GM21367 (cell line): ENCODE results near the gene DENND5B.
A peak's percentile ranks its signal among the peaks of the same experiment; 100 is the strongest.
"Not testable (repeated sequence)": the region's sequence is repeated elsewhere in the genome, so short reads cannot be mapped to it uniquely, and the experiment has no call there.

ENCODE experiments used
- ATAC-seq: cut with Tn5 transposase; IDR thresholded peaks from one replicate; pipeline ENCODE4 v1.9.1; 2021; ENCODE audit not compliant: unreplicated experiment

The DENND5B gene

GRCh38 chr12:31590642-31591379 lies at the start of gene DENND5B:
DENND5B (minus strand) TSS chr12:31591136; CDS start chr12:31590832, 304 bp downstream.
- ATAC-seq: peak; percentile 34

- ATAC-seq: no peak
Observed at GRCh38 chr12:31634620-31635019, 43.7 kb upstream of the DENND5B start.

- ATAC-seq: no peak
Observed at GRCh38 chr12:31633464-31633863, 42.5 kb upstream of the DENND5B start.

DNA sequence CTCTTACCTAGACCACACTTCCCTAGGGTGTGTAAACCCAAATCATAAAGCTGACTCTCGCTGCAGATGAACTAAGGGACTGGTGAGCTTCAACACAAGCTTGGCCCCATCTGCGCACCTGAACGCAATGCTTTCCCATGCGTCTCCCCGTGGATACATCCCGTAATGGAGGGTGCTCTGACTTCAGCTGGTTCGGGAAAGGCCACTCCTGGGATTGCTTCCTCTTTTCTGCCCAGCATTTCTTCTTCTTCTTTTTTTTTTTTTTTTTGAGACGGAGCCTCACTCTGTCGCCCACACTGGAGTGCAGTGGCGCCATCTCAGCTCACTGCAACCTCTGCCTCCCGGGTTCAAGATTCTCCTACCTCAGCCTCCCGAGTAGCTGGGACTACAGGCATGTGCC lies 40.9 kb upstream of the DENND5B start:
- ATAC-seq: no peak

DNA sequence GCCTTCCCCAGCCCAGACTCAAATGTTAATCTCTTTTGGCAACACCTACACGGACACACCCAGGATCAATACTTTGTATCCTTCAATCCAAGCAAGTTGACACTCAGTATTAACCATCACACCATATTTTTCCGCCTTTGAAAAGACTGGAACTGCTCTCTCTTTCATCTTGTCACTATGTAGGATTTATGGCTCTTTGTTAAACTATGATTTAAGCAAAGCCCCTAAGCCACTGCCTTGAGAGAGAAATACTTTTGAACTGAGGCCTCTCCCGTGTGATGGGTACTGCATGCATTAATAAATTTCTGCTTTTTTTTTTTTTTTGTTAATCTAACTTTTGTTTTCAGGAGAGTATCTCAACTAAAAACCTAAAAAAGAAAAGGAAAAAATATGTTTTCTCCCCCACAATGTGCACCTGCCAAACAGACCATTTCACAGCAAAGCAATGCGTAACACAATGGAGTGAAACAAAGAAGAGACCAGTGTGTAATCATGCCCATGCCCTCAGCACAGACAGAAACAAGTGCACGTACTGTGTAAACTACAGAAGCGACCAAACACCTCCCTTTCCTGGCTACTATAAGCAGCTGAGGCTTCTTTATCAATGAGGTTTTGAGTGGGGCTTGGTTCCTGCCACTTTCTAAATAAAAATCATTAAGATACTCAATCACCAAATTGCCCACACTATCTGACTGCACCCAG lies 40.2 kb upstream of the DENND5B start:
- ATAC-seq: no peak

GRCh38 chr12:31629756-31630732 lies 39.1 kb upstream of the DENND5B start:
- no peak for ATAC-seq

- no peak for ATAC-seq
Observed at GRCh38 chr12:31627456-31628054, 36.6 kb upstream of the DENND5B start.

GRCh38 chr12:31626270-31626995 lies 35.5 kb upstream of the DENND5B start:
- ATAC-seq: no peak

DNA sequence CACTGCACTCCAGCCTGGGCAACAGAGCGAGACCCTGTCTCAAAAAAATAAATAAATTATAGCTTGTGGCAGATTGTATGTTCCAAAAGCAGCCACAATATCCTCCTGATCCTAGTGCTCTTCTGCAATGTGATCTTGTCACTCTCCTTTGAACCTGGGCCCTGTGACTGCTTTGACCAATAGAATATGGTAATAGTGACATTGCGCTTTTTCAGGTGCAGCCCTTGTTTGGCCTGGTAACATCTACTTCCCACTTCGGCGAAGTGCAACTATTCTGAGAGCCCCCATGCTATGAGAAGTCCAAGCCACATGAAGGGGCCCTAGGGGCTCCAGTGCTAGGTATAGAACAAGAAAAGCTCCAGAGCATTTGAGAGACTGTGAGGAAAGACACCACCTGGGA lies 31.1 kb upstream of the DENND5B start:
- ATAC-seq: no peak

DNA sequence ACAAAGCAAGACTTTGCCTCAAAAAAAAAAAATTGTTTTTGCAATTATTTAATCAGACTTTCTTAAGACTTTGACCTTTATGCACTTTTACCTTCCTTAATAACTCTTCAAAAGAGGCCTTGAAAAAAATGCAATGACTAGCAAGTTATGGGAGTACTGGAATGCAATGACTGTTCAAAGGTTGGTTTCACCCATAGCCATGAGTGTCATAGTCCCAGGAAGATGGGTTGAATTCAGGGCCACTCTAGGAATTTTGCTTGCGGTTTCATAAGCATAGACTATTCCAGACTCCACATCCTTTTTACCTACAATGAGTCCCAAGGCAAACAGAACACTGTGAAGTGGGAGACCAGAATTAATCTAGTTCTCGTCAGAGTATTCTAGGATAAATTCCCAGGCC lies 29.4 kb upstream of the DENND5B start:
- ATAC-seq: no peak

DNA sequence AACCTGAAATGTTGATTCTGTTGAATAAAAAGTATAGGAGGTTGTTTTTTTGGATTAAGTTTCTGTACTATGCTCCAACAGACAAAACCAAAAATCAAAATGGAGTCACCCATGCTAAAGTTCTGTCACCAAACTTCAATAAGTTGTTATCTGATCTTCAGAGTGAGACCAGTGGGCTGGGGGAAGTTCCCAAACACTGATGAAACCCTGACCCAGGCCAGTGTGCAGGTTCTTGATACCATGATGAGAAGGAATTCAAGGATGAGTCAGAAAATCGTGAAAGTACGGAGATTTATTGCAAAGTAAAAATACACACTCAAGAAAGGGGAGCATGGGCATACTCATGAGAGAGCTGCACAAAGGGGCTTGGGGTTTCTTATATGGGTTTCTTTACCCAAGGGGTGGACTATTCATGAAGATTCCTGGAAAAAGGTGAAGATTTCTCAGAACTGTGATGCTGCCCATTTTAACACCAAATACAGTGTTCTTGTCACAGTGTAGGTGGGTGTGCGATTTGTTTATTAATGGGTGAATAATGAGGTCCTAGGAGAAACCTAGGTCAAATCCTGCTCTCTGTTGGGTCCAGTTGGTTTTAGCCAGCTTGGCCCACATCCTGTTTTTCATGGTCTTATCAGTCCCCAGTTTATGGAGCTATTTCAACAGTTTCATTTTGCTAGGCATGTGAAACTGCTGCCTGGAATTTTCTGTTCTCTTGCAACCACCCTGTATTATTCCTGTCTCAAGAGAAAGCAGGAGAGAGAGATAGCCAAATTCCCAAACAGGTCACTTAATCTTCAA lies 27.5 kb upstream of the DENND5B start:
- ATAC-seq: no peak

GRCh38 chr12:31612819-31613218 lies 21.9 kb upstream of the DENND5B start:
- no peak for ATAC-seq

DNA sequence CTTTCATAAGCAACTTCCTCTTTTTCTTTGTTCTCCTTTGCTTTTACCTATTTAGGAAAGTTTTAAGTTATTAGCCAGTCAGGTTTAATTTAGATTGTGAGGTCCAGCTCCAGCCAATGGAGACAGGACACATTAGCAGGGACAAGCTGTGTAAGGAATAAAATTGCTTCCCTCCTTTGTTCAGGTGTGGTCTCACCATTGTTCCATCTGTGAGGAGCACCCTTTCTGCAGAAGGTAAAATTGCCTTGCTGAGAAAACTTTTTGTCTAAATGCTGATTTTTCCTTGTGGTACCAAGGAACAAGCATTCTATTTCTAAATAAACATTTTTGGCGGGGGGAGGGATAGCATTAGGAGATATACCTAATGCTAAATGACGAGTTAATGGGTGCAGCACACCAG lies 17.4 kb upstream of the DENND5B start:
- not testable (repeated sequence) for ATAC-seq

DNA sequence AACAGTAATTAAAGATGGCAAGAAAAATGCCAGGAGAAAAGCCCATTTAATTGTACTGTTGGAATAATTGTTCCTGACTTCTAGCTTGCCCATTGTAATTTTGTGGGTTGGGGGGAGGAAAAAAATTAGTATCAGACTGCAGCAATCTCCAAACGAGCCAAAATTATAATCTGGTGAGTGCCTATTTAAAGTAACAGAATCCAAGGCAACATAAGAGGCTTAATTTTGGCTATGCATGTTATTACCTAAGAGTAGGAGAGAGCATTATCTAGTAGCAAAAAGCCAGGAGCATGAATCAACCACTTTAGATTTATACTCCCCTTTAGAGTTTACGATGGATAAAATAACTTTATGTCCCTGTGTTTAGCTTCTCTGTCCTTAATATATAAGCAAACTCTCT lies 14.6 kb upstream of the DENND5B start:
- ATAC-seq: no peak

- peak; percentile 89 for ATAC-seq
Observed at GRCh38 chr12:31603546-31604009, 12.6 kb upstream of the DENND5B start.

GRCh38 chr12:31600750-31601149 lies 9.8 kb upstream of the DENND5B start:
- ATAC-seq: no peak

GRCh38 chr12:31600252-31600651 lies 9.3 kb upstream of the DENND5B start:
- ATAC-seq: no peak

DNA sequence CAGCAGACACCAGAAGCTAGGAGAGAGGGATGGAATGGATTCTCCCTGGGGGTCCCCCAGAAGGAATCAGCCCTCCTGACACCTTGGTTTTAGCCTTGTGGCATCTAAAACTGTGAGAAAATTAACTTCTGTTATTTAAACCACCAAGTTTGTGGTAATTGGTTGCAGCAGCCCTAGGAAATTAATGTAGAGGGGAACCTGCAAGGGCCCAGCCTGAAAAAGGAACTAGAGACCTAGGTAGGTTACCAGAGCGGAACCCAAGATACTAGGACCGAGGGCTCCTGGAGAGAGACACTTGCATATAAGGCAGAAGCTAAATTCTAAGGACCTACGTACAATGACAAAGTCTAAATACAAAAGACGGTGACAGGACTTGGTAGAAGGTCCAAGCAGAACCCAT lies 8.1 kb upstream of the DENND5B start:
- ATAC-seq: peak; percentile 53

DNA sequence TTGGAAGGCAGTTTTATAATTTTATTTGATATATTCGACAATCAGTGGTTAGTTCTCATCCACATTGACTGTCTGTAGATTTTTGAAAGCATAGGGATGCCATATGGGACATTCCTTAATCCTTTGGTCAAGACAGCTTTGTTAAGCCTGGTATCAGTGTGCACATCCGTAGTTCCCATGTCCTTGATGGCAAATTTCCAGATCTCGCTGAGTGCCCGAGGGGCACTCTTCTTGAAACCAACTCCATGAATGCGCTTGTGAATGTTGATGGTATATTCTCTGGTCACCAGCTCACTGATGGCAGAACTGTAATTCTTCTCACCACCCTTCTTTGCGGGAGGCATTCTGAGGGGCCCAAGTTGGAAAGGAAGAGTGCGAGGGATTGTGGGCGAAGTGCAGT lies 6.1 kb upstream of the DENND5B start:
- no peak for ATAC-seq
